GM19438 (cell line): ENCODE measurements around the gene CRK.
"Not testable (repeated sequence)": the region's sequence is repeated elsewhere in the genome, so short reads cannot be mapped to it uniquely, and the experiment has no call there.

Experiments
- ATAC-seq: cut with Tn5 transposase; IDR thresholded peaks from one replicate; pipeline ENCODE4 v1.9.1; 2021; ENCODE audit warnings: low read depth; ENCODE audit not compliant: unreplicated experiment

CRK gene

DNA sequence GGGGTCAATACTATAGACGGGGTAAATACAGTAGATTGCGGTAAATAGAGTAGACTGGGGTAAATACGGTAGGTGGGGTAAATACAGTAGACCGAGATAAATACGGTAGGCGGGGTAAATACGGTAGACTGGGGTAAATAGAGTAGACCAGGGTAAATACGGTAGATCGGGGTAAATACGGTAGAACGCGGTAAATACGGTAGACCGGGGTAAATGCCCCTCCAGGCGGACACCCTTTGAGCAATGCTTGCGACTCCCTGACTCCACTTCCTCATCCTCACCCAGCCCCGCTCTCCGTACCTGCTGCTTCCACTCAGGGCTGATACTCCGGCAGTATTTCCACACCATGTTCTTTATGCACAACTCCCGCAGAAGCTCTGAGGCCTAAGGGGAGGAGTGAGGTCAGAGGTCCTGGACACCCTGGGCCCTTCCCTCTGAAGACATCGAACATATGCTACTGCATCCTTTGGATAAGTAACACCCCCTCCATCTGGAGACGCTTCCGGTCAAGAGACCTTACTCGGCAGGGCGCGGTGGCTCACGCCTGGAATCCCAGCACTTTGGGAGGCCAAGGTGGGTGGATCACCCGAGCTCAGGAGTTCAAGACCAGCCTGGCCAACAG is 13.3 kb upstream of the CRK start:
- no peak for ATAC-seq

GRCh38 chr17:1467898-1468492 is 12.0 kb upstream of the CRK start:
- ATAC-seq = no peak

DNA sequence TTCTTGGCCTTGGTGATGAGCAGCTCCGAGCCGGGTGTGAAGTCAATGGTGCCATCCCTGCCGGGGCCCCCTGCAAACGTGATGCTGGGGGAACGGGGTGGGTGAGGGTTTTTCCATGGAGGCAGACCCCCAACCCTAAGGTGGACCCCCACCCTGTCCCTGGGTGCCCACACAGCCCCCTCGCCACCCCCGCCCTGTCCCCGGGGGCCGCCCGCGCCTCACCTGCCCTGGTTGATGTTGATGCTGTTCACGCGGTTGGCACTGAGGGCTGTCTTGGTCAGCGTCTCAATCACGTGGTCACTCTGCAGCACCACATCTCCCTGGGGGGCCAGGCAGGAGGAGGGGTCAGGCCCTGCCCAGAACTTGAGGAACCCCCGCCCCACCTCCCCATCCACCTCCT is 11.2 kb upstream of the CRK start:
- no peak for ATAC-seq

GRCh38 chr17:1464186-1464585 is 8.2 kb upstream of the CRK start:
- ATAC-seq = no peak

GRCh38 chr17:1462164-1463112 is 6.4 kb upstream of the CRK start:
- ATAC-seq = no peak

- no peak for ATAC-seq
These were observed 5.3 kb upstream of the CRK start for GRCh38 chr17:1461198-1461944.

DNA sequence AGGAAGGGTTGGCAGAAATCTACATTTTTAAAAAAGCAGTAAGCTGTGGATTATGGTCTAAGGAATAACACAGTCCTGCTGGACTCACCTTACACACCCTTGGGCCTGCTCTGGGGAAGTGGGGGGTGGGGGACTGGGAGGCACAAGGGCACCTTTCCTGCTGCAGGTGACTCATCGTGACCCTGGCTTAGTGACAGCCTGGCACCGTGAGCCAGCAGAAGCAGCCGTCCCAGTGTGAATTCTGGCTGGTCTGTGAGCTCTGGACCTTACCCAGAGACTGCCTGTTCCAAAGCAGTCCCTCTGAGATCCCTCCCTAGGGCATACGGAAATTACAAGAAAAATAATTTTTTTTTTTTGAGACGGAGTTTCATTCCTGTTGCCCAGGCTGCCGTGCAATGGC is 4.2 kb upstream of the CRK start:
- ATAC-seq = no peak

DNA sequence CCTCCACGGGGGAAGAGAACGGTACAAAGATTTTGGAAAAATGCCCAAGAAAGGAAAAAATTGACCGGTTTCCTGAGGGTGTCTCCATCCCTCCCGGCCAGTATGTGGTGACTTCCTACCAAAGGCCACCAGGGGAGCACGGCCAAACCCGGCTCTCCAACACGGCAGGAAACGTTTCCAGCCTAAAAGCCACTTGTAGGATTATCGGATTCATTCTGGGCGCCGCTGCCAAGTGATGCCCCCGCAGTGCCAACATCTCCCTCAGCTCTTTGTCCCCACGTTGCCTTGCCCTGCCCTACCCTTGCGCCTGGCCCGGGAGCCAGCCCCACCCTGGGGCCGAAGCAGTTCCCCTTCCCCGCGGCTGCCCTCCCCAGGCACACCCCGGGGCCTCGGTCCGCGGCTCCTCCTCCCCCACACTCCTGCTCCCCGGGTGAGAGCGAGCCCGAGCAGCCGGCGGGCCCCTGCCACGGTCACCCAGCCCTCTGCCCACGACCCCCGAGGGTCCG is 688 bp downstream of the CRK start:
- ATAC-seq = peak; percentile 33

- no peak for ATAC-seq
These were observed 1.5 kb downstream of the CRK start for GRCh38 chr17:1454541-1454940.

DNA sequence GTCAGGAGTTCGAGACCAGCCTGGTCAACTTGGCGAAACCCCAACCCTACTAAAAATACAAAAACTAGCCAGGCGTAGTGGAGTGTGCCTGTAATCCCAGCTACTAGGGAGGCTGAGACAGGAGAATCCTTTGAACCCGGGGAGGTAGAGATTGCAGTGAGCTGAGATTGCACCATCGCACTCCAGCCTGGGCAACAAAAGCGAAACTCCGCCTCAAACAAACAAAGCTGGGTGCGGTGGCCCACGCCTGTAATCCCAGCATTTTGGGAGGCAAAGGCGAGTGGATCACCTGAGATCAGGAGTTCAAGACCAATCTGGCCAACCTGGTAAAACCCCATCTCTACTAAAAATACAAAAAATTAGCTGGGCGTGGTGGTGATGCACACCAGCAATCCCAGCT is 2.3 kb downstream of the CRK start:
- not testable (repeated sequence) for ATAC-seq

DNA sequence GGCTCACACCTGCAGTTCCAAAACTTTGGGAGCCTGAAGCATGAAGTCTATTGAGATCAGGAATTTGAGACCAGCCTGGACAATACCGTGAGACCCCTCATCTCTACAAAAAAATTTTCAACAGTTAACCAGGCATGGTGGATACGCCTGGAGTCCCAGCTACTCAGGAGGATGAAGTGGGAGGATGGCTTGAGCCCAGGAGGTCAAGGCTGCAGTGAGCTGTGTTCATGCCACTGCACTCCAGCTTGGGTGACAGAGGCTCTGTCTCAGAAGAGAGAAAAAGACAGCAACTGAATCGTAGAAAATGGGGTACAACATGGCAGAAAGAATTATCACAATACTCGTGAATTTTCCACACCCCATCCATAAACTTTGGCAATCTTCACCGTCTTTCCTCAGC is 3.2 kb downstream of the CRK start:
- no peak for ATAC-seq

- ATAC-seq = not testable (repeated sequence)
These were observed 5.8 kb downstream of the CRK start for GRCh38 chr17:1450261-1450660.

- no peak for ATAC-seq
These were observed 6.5 kb downstream of the CRK start for GRCh38 chr17:1449412-1449967.

- no peak for ATAC-seq
These were observed 9.0 kb downstream of the CRK start for GRCh38 chr17:1447052-1447451.

DNA sequence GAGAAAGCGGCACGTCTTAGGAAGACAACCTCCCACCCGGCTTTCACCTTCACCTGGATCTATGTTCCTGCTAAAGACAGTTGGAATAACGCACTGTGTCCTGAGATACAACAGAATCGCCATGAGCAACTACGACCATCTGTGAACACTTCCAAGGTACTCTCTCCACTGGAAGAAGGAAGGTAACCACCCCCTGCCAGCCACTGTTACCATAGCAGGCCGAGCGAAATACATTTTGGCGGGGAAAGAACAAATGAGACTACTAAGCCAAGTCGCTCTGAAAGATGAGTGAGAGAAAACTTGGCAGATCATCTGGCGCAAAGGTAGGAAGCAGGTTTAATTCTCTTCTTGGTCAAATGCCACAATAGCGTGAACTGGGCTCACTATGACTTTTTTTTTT is 9.8 kb downstream of the CRK start:
- ATAC-seq = no peak

DNA sequence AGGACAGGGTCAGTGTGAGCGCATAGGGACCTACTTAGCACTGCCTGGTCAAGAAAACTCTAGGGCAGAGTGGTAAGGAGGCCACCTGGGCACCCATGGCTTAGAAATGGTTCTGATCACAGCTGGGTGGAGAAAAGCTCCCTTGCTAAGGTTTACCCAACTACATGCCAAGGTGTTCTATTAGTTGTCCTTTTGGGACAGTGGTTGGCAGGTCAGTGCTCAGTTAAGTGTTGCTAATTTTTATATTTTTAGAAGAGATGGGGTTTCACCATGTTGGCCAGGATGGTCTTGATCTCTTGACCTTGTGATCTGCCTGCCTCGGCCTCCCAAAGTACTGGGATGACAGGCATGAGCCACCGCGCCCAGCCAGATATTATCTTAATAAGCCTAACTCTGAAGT is 10.3 kb downstream of the CRK start:
- not testable (repeated sequence) for ATAC-seq

DNA sequence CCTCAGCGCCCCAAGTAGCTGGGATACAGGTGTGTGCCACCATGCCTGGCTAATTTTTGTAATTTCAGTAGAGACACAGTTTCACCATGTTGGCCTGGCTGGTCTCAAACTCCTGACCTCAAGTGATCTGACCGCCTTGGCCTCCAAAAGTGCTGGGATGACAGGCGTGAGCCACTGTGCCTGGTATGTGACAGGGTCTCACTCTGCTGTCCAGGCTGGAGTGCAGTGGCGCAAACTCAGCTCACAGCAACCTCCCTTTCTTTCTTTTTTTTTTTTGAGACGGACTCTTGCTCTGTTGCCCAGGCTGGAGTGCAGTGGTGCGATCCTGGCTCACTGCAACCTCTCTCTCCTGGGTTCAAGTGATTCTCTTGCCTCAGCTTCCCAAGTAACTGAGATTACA is 13.3 kb downstream of the CRK start:
- ATAC-seq = not testable (repeated sequence)

GRCh38 chr17:1442187-1442586 is 13.8 kb downstream of the CRK start:
- ATAC-seq = no peak

DNA sequence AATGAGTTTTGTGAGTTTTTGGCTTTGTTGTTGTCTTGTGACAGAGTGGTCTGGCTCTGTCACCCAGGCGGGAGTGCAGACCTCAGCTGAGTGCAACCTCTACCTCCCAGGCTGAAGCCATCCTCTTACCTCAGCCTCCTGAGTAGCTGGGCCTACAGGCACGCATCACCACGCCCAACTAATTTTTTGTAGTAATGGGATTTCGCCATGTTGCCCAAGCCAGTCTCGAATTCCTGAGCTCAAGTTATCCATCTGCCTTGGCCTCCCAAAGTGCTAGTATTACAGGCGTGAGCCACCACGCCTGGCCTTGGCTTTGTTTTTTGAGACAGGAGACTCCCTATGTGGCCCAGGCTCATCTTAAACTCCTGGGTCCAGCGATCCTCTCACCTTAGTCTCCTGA is 15.1 kb downstream of the CRK start:
- ATAC-seq = no peak

DNA sequence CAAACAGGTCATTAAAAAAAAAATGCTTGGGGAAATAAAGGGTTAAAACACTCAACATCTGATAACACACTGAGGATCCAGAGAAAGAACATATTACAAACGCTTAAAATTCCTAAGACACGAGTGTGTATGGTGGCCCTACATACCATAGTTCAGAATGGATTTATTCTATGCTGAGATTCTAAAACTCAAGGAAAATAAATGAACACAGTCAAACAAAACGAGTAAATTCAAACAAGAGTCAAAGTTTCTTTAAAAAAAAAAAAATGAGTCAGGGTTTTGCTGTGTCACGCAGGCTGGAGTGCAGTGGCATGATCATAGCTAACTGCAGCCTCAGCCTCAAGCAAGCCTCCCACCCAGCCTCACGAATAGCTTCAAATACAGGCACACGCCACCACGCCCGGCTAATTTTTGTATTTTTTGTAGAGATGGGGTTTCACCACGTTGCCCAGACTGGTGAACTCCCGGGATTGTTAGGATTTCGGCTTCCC is 17.4 kb downstream of the CRK start:
- ATAC-seq = no peak
